Mammary epithelial cell (primary cell): ENCODE data around the gene EXOSC6.

ENCODE experiments used
- EZH2 ChIP-seq: IDR thresholded peaks from 2 replicates; pipeline ENCODE4 v1.6.1; 2012; ENCODE audit warnings: low read length, inconsistent platforms, borderline replicate concordance
- TF ChIP-seq, protein P1 (sequence below), 2 donors: IDR thresholded peaks in 1 of 2; conservative IDR thresholded peaks in 1 of 2; 2 replicates each; pipeline ENCODE4 v1.5.1; 2011 to 2012; ENCODE audit warnings: inconsistent platforms in 2 of 2, low read length in 2 of 2, mild to moderate bottlenecking in 2 of 2, control low read depth in 1 of 2, low read depth in 1 of 2; ENCODE audit not compliant: insufficient read depth in 1 of 2; ENCODE audit errors: extremely low read depth in 1 of 2

GRCh38 chr16:70254180-70254964 lies 2.6 kb upstream of the EXOSC6 start:
- no peak for TF ChIP-seq EZH2
- TF ChIP-seq, protein P1, sequence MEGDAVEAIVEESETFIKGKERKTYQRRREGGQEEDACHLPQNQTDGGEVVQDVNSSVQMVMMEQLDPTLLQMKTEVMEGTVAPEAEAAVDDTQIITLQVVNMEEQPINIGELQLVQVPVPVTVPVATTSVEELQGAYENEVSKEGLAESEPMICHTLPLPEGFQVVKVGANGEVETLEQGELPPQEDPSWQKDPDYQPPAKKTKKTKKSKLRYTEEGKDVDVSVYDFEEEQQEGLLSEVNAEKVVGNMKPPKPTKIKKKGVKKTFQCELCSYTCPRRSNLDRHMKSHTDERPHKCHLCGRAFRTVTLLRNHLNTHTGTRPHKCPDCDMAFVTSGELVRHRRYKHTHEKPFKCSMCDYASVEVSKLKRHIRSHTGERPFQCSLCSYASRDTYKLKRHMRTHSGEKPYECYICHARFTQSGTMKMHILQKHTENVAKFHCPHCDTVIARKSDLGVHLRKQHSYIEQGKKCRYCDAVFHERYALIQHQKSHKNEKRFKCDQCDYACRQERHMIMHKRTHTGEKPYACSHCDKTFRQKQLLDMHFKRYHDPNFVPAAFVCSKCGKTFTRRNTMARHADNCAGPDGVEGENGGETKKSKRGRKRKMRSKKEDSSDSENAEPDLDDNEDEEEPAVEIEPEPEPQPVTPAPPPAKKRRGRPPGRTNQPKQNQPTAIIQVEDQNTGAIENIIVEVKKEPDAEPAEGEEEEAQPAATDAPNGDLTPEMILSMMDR (conservative IDR thresholded peaks at IDR 0.05 in 1 of 2, IDR thresholded peaks at IDR 0.05 in 1 of 2; ENCODE audit: extremely low read depth in 1 of 2, insufficient read depth in 1 of 2, low read depth in 1 of 2, low read length in 2 of 2), result no peak
